ENCODE measurements around the gene TIGAR.

Gene TIGAR

GRCh38 chr12:4322726-4323125 lies 1.7 kb downstream of the TIGAR start (continued):
- TF ChIP-seq, protein P1, sequence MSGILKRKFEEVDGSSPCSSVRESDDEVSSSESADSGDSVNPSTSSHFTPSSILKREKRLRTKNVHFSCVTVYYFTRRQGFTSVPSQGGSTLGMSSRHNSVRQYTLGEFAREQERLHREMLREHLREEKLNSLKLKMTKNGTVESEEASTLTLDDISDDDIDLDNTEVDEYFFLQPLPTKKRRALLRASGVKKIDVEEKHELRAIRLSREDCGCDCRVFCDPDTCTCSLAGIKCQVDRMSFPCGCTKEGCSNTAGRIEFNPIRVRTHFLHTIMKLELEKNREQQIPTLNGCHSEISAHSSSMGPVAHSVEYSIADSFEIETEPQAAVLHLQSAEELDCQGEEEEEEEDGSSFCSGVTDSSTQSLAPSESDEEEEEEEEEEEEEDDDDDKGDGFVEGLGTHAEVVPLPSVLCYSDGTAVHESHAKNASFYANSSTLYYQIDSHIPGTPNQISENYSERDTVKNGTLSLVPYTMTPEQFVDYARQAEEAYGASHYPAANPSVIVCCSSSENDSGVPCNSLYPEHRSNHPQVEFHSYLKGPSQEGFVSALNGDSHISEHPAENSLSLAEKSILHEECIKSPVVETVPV (CRISPR knock-in tag; IDR thresholded peaks at IDR 0.05), result no peak
- TF ChIP-seq PATZ1 (CRISPR knock-in tag; IDR thresholded peaks at IDR 0.05; ENCODE audit: borderline replicate concordance) (no peak), ARNTL (CRISPR knock-in tag; IDR thresholded peaks at IDR 0.05; ENCODE audit: borderline replicate concordance, low read depth) (no peak)

- no peak for TF ChIP-seq SNAI2 (CRISPR knock-in tag; IDR thresholded peaks at IDR 0.05)
- TF ChIP-seq ZNF565 (CRISPR knock-in tag; conservative IDR thresholded peaks at IDR 0.05; ENCODE audit: low read depth), result no peak
- TF ChIP-seq ZNF8 (CRISPR knock-in tag; IDR thresholded peaks at IDR 0.05), result no peak
- ATAC-seq, result no peak
These were observed 2.4 kb downstream of the TIGAR start for GRCh38 chr12:4323396-4323795.

DNA sequence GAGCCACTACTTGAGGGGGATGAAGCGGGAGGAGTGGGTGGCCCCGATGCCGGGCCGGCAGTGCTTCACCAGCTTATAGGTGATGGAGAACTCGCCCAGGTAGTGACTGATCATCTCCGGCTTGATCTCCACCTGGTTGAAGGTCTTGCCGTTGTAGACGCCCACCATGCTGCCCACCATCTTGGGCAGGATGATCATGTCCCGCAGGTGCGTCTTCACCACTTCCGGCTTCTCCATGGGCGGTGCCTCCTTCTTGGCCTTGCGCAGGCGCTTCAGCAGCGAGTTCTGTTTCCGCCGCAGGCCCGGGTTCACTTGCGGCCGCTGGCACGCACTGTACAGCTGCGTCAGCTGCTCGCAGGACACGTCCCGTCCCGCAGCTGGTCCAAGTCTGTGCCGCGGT lies 3.4 kb downstream of the TIGAR start:
- TF ChIP-seq ISL1 (CRISPR knock-in tag; IDR thresholded peaks at IDR 0.05) (no peak), ZNF70 (CRISPR knock-in tag; IDR thresholded peaks at IDR 0.05) (no peak), ZFP30 (CRISPR knock-in tag; IDR thresholded peaks at IDR 0.05) (no peak), TSHZ2 (CRISPR knock-in tag; IDR thresholded peaks at IDR 0.05) (no peak), ZC3H10 (CRISPR knock-in tag; IDR thresholded peaks at IDR 0.05) (no peak), PATZ1 (CRISPR knock-in tag; IDR thresholded peaks at IDR 0.05; ENCODE audit: borderline replicate concordance) (no peak), ZNF565 (CRISPR knock-in tag; conservative IDR thresholded peaks at IDR 0.05; ENCODE audit: low read depth) (no peak), ARNTL (CRISPR knock-in tag; IDR thresholded peaks at IDR 0.05; ENCODE audit: borderline replicate concordance, low read depth) (no peak), ZNF8 (CRISPR knock-in tag; IDR thresholded peaks at IDR 0.05) (no peak), PPARA (CRISPR knock-in tag; IDR thresholded peaks at IDR 0.05; ENCODE audit: borderline replicate concordance) (no peak)
- TF ChIP-seq, protein P2, sequence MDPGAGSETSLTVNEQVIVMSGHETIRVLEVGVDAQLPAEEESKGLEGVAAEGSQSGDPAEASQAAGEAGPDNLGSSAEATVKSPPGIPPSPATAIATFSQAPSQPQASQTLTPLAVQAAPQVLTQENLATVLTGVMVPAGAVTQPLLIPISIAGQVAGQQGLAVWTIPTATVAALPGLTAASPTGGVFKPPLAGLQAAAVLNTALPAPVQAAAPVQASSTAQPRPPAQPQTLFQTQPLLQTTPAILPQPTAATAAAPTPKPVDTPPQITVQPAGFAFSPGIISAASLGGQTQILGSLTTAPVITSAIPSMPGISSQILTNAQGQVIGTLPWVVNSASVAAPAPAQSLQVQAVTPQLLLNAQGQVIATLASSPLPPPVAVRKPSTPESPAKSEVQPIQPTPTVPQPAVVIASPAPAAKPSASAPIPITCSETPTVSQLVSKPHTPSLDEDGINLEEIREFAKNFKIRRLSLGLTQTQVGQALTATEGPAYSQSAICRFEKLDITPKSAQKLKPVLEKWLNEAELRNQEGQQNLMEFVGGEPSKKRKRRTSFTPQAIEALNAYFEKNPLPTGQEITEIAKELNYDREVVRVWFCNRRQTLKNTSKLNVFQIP (CRISPR knock-in tag; IDR thresholded peaks at IDR 0.05; ENCODE audit: borderline replicate concordance, low read depth), result no peak
- ATAC-seq, result no peak

GRCh38 chr12:4325966-4326365 lies 5.0 kb downstream of the TIGAR start:
- TF ChIP-seq SNAI2 (CRISPR knock-in tag; IDR thresholded peaks at IDR 0.05) (no peak), PATZ1 (CRISPR knock-in tag; IDR thresholded peaks at IDR 0.05; ENCODE audit: borderline replicate concordance) (no peak), ISL1 (CRISPR knock-in tag; IDR thresholded peaks at IDR 0.05) (no peak), ZNF8 (CRISPR knock-in tag; IDR thresholded peaks at IDR 0.05) (no peak), TCF4 (CRISPR knock-in tag; IDR thresholded peaks at IDR 0.05; ENCODE audit: borderline replicate concordance) (no peak), RARB (CRISPR knock-in tag; IDR thresholded peaks at IDR 0.05) (no peak), PPARA (CRISPR knock-in tag; IDR thresholded peaks at IDR 0.05; ENCODE audit: borderline replicate concordance) (no peak), ZFP3 (CRISPR knock-in tag; IDR thresholded peaks at IDR 0.05) (no peak), CSDC2 (CRISPR knock-in tag; IDR thresholded peaks at IDR 0.05) (no peak), GLIS3 (CRISPR knock-in tag; IDR thresholded peaks at IDR 0.05) (no peak), BACH2 (CRISPR knock-in tag; IDR thresholded peaks at IDR 0.05; ENCODE audit: borderline replicate concordance) (no peak), ZC3H10 (CRISPR knock-in tag; IDR thresholded peaks at IDR 0.05) (no peak), TOX (CRISPR knock-in tag; IDR thresholded peaks at IDR 0.05; ENCODE audit: borderline replicate concordance) (no peak), ARNTL (CRISPR knock-in tag; IDR thresholded peaks at IDR 0.05; ENCODE audit: borderline replicate concordance, low read depth) (no peak)
- ATAC-seq, result no peak
